HFF-Myc (cell line): Measurements from ENCODE around the gene PRKG1.

Experiments used
- DNase-seq: peaks from one replicate; pipeline ENCODE4 v3.0.0-alpha.2; 2011; ENCODE audit warnings: low read depth; ENCODE audit errors: extremely low read depth
- H3K4me3 ChIP-seq: replicated peaks from 2 replicates; pipeline ENCODE4 v1.5.1; 2011; ENCODE audit warnings: low read depth, mild to moderate bottlenecking, control low read depth, low read length
- CTCF ChIP-seq: IDR thresholded peaks from 2 replicates; pipeline ENCODE4 v1.5.1; 2012; ENCODE audit warnings: mild to moderate bottlenecking, low read depth, low read length, control low read depth; ENCODE audit errors: missing control alignments

PRKG1 gene

GRCh38 chr10:51867956-51868355 is 793.7 kb downstream of the PRKG1 start:
- DNase-seq: peak; percentile 66
- no peak for TF ChIP-seq CTCF
- no peak overlapping the region for H3K4me3 ChIP-seq

GRCh38 chr10:51874131-51874530 is 799.8 kb downstream of the PRKG1 start:
- TF ChIP-seq CTCF: no peak
- DNase-seq: no peak
- no peak overlapping the region for H3K4me3 ChIP-seq

GRCh38 chr10:51875610-51876009 is 801.3 kb downstream of the PRKG1 start:
- TF ChIP-seq CTCF: no peak
- no peak overlapping the region for H3K4me3 ChIP-seq
- no peak for DNase-seq

- TF ChIP-seq CTCF: no peak
- no peak for DNase-seq
- H3K4me3 ChIP-seq: no peak overlapping the region
Observed at GRCh38 chr10:51876503-51876902, 802.2 kb downstream of the PRKG1 start.

GRCh38 chr10:51876979-51877378 is 802.7 kb downstream of the PRKG1 start:
- H3K4me3 ChIP-seq: no peak overlapping the region
- no peak for TF ChIP-seq CTCF
- DNase-seq: no peak

GRCh38 chr10:51877636-51878035 is 803.3 kb downstream of the PRKG1 start:
- no peak overlapping the region for H3K4me3 ChIP-seq
- DNase-seq: no peak
- no peak for TF ChIP-seq CTCF

- DNase-seq: no peak
- TF ChIP-seq CTCF: no peak
- no peak overlapping the region for H3K4me3 ChIP-seq
Observed at GRCh38 chr10:51878695-51879094, 804.4 kb downstream of the PRKG1 start.
